ENCODE data around the gene GPR15LG.
"Not testable (repeated sequence)": the region's sequence is repeated elsewhere in the genome, so short reads cannot be mapped to it uniquely, and the experiment has no call there.

GPR15LG gene

DNA sequence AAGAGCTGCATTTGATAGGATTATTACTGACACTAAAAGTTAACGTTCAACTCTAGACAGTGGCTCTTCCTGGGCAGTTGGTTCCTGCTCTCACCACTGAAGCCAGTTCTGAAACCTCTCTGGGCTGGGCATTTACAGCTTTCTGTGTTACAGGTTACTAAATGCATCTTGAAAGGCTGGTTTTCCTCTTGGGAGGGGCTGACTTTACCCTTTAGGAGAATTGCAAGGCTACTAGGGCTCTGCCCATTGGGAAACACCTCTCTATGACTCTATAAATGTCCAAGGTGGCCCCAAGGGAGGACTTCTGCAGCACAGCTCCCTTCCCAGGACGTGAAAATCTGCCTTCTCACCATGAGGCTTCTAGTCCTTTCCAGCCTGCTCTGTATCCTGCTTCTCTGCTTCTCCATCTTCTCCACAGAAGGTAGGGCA is at the start of gene GPR15LG:
Gene GPR15LG (plus strand): TSS at position 301 of the 429 bp plus-strand sequence. CDS start 51 bp downstream, at position 352.
- no peak for DNase-seq
- in situ Hi-C loops (cut with MboI; ENCODE audit: low pct_unique_long_range_greater_than_20kb, low sequenced_read_pairs), result no loop called here

DNA sequence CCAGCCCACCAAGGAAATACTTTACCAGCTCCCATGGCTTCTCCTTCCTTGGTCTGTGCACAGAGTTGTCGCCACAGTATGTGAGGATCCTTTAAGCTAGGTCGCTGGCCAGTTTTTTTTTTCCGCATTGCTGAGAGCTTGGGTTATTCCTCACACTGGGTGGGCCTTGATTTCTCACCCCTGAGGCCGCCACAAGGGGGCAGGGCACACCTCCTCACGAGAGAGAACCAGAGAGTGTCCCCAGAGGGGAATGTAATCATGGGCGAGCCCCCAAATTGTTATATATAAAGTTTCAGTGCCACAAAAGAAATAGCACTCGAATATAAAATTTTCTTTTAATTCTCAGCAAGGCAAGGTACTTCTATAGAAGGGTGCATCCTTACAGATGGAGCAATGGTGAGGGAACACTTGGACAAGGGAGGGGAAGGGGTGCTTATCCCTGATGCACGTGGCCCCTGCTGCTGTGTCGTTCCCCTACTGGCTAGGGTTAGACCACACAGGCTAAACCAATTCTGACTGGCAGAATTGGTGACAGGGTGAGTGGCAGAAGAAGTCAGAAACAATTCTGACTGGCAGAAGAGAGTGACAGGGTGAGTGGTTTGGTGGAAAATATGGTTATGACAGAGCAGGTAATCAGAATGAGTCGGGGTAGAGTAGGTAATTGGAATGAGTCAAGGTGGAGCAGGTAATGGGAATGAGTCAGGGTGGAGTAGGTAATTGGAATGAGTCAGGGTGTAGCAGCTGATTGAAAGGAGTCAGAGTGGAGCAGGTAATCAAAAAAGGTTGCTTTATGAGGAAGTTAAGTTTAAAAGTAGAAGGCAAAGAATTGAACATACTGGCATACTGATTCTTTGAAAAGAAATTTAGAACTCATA is 47.5 kb upstream of the GPR15LG start:
- in situ Hi-C loops (cut with MboI; ENCODE audit: low pct_unique_long_range_greater_than_20kb, low sequenced_read_pairs); DNase-seq: not testable (repeated sequence)

DNA sequence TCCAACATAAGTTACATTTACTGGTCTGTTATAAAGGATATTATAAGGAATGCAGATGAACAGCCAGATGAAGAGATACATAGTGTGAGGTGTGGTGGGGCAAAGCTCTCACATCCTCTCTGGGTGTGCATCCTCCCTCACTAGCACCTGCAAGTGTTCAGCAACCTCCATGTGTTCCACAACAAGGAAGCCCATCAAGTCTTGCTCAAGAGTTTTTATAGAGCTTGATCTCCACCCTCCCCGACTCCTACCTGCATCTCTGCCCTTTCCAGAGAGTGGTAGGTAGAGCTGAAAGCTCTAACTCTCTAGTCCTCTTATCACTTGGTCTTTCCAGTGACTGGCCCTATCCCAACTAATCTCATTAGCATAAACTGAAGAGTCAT is 46.8 kb upstream of the GPR15LG start:
- in situ Hi-C loops (cut with MboI; ENCODE audit: low pct_unique_long_range_greater_than_20kb, low sequenced_read_pairs), result no loop called here
- DNase-seq, result no peak

DNA sequence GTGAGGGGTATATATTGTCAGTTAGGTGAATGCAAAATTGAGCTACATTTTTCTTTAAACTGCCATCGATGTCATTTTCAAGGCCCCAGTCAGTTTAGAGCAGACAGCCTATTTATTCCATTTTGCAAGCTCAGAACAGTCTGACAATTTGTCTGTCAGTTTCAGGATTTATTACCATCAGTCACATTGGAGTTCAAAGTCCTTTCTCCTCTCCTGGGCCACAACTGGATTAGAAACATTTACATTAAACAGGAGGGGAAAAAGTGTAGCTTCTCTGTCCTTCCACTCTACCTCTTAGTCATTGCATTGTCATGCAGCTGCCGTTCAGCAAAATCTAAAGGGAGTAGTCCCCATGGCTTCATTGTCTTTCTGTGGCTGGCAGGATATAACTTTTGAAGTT is 37.8 kb upstream of the GPR15LG start:
- in situ Hi-C loops (cut with MboI; ENCODE audit: low pct_unique_long_range_greater_than_20kb, low sequenced_read_pairs), result no loop called here
- no peak for DNase-seq

DNA sequence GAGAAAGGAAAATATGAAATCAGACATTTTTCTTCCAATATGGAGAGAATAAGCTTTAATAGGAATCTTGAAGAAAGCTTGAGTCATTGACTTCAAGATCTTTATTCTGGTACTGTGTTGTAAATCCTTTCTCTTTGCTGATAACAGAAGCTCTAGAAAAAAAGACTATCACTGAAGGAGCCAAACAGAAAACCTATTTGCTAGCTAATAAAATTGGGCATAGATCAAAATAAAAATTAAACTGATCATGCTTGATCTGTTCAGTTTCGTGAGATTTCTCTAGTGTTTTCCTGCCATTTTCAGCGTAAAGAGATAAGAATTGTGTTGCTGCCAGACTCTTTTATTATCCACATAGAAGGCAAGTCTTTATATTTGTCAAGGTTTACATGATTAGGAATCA is 35.8 kb upstream of the GPR15LG start:
- in situ Hi-C loops (cut with MboI; ENCODE audit: low pct_unique_long_range_greater_than_20kb, low sequenced_read_pairs), result no loop called here
- no peak for DNase-seq

DNA sequence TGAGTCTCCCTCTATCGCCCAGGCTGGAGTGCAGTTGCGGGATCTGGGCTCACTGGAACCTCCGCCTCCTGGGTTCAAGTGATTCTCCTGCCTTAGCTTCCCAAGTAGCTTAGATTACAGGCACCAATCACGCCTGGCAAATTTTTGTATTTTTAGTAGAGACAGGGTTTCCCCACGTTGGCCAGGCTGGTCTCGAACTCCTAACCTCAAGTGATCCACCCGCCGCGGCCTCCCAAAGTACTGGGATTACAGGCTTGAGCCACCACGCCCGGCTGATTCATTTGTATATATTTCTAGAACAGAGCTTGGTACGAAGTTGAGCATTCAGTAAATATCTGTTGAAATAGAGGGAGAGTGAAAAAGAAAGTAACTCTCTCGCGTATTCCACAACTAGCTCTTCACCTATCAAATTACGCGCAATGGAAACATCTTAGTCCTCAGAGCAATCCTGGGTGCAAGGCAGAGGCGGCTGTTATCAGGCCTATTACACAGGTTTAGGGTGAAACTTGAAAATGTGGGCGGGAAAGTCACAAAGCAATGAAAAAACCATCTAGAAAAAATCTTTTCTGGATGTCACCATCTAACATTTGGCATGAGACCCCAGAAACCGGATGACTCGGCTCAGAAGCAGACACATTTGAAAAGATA is 35.0 kb upstream of the GPR15LG start:
- peak; percentile 9 for DNase-seq
- in situ Hi-C loops (cut with MboI; ENCODE audit: low pct_unique_long_range_greater_than_20kb, low sequenced_read_pairs), result no loop called here

DNA sequence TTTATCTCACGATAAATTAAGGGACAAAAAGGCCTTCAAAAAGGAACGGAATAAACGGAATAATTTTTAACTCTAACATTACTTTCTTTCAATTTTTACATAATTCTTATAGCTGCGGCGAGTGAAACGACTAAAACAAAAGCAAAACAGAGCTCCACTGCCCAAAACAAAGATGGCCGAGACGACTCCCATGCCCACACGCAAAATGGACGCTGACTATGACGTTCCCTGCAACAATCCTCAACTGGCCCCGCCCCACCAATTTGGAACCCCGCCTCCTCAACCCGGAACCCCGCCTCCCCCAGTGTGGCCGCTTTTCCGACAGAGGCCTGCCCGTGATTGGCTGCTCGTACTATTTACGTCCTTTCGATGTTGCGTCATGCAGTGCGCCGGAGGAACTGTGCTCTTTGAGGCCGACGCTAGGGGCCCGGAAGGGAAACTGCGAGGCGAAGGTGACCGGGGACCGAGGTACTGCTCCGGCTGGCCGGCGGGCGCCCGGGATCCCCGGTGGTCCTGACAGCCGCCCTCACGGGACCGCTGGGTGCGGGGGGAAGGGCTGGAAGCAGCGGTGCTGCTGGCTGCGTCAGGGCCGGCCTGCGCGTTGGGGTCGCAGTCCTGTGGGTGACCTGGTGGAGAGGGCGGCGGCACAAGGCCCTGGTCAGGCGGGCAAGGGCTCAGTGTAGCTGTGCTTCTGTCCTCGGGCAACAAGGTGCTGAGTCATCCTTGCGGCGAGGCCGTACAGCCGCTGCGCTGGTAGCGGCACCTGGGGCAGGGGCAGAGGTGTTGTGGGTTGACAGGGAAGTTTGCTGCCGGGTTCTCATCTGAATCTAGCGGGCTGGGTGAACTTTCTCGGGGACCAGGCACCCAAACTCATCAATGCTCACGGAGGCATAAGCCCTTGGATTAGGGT is 34.2 kb upstream of the GPR15LG start, which contains the start of gene GHITM:
Gene GHITM (plus strand): TSS at position 384 of the 910 bp plus-strand sequence. CDS start 1,992 bp downstream, outside the sequence.
- peak; percentile 97 for DNase-seq
- in situ Hi-C loops (cut with MboI; ENCODE audit: low pct_unique_long_range_greater_than_20kb, low sequenced_read_pairs), result no loop called here

DNA sequence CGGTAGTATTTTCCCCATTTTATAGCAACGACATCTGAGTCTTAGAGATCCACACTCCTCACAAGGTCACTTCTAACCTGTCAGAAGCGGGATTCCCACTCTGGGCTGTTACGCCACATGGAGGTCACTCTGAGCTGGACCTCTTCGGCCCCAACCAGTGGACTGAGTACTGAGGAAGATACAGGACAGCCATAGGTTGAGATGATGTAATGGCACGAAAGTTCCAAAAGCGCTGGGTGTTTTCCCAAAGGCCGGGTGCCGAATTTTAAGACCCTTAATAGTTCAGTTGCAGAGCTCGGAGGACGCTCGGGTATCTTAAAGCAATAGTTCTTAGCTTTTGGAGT is 33.6 kb upstream of the GPR15LG start:
- no peak for DNase-seq
- in situ Hi-C loops (cut with MboI; ENCODE audit: low pct_unique_long_range_greater_than_20kb, low sequenced_read_pairs), result no loop called here

DNA sequence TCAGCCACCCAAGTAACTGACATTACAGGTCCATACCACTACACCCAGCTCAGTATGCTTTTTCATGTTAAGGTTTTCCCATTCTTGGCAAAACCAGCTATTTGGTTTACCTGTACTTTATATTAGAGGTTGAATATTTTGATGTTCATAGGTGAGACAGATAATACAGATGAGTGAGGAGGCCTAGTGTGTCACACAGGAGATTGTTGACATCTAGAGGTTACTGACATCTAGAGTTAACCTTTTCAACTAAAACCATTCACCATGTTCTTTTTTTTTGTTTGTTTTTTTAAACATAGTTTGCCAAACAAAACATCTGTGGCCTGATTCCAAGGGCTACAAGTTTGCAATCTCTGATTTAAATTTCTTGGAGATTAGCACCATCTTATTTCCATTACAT is 26.3 kb upstream of the GPR15LG start:
- in situ Hi-C loops (cut with MboI; ENCODE audit: low pct_unique_long_range_greater_than_20kb, low sequenced_read_pairs), result no loop called here
- DNase-seq, result no peak

DNA sequence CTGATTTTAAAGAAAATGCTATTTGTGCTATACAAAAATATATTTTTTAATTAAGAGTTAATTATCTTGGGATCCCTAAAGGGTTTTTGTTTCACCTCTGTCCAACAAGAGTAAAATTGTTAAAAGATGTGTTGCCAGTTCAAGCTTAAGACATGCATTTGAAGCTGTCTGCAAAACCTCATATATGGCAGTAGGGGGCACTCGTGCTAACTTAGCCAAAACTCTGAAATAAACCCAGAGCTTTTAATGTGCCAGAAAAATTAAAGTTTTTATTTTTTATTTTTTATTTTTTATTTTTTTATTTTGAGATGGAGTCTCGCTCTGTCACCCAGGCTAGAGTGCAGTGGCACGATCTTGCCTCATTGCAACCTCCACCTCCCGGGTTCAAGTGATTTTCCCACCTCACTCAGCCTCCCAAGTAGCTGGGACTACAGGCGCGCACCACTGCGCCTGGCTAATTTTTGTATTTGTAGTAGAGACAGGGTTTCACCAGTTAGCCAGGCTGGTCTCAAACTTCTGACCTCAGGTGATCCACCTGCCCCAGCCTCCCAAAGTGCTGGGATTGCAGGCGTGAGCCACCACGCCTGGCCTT is 25.5 kb upstream of the GPR15LG start:
- in situ Hi-C loops (cut with MboI; ENCODE audit: low pct_unique_long_range_greater_than_20kb, low sequenced_read_pairs), result not testable (repeated sequence)
- peak; percentile 53 for DNase-seq

DNA sequence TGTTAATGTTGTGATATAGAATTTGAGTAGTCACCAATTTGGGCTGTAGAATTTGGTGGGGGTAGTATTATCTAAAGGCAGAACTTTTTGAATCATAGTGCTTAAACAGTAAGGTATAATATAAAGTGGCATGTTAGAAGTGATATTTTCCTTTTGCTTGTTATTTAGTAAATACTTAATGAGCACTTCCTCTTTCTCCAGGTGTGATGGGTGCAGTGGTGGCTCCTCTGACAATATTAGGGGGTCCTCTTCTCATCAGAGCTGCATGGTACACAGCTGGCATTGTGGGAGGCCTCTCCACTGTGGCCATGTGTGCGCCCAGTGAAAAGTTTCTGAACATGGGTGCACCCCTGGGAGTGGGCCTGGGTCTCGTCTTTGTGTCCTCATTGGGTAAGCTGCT is 23.7 kb upstream of the GPR15LG start:
- in situ Hi-C loops (cut with MboI; ENCODE audit: low pct_unique_long_range_greater_than_20kb, low sequenced_read_pairs), result no loop called here
- no peak for DNase-seq

DNA sequence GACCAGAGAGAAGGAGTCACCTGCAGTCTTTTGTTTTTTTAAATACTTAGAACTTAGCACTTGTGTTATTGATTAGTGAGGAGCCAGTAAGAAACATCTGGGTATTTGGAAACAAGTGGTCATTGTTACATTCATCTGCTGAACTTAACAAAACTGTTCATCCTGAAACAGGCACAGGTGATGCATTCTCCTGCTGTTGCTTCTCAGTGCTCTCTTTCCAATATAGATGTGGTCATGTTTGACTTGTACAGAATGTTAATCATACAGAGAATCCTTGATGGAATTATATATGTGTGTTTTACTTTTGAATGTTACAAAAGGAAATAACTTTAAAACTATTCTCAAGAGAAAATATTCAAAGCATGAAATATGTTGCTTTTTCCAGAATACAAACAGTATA is 20.8 kb upstream of the GPR15LG start:
- DNase-seq, result no peak
- in situ Hi-C loops (cut with MboI; ENCODE audit: low pct_unique_long_range_greater_than_20kb, low sequenced_read_pairs), result no loop called here

DNA sequence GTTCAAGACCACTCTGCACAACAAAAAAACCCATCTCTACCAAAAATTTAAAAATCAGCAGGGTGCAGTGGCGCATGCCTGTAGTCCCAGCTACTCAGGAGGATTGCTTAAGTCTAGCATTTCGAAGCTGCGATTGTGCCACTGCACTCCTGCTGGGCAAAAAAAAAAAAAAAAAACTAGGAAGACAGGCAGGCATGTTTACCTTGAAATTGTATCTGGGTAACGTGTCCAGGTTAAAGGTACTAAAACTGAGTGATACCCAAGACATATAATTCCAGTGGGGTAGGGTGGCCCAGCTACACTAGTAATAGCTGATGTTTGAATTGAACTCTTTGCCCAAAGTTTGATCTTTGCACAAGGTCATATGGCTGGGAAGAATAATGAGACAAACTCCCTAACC is 18.1 kb upstream of the GPR15LG start:
- no peak for DNase-seq
- in situ Hi-C loops (cut with MboI; ENCODE audit: low pct_unique_long_range_greater_than_20kb, low sequenced_read_pairs), result no loop called here

DNA sequence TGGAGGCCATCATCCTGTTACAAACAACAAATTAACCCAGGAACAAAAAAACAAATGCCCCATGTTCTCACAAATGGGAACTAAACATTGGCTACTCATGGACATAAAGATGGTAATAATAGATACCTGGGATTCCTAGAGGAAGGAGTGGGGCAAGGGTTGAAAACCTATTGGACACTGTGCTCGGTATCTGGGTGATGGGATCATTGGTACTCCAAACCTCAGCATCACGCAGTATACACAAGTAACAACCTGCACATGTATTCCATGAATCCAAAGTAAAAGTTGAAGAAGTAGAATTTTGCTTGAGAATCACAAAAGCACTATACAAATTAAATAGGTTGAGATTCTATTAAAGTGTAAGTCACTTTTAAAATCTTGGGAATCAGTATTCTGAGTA is 17.6 kb upstream of the GPR15LG start:
- in situ Hi-C loops (cut with MboI; ENCODE audit: low pct_unique_long_range_greater_than_20kb, low sequenced_read_pairs), result no loop called here
- no peak for DNase-seq

DNA sequence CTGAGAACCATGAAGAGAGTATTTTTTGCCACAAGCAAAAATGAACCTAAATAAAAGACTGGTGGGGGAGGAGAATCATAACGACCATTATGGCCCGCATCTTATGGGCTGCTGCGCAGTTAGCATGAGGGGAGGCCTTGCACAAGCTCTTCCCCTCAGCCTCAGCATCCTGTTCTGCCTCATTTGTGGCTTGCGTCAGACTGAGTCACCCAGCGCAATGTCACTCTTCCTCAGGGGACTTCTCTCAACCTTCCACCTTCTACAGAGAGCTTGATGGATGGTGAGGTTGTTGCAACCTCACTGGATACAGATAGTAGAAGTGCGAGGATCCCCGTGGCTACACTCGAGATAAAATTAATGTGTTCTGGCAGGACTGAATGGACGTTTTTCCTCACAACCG is 16.8 kb upstream of the GPR15LG start:
- in situ Hi-C loops (cut with MboI; ENCODE audit: low pct_unique_long_range_greater_than_20kb, low sequenced_read_pairs), result no loop called here
- peak; percentile 59 for DNase-seq

DNA sequence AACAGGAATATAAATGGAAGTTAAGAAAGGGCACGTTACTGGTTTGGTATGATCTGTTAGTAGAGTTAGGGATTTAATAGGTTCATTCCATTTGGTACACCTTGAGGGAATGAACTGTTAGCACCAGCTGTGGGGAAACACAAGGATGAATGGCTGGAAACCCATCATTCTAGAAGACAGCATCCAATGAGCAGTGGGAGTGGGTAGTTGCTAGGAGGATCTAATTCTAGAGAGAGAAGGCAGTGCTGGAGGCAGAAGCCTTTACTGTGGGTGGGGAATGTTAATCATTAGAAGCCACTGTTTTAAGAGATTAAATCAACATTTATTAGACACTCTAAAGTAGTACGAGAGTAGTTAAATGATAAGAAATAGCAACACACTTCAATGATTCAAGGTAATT is 15.5 kb upstream of the GPR15LG start:
- no peak for DNase-seq
- in situ Hi-C loops (cut with MboI; ENCODE audit: low pct_unique_long_range_greater_than_20kb, low sequenced_read_pairs), result no loop called here

DNA sequence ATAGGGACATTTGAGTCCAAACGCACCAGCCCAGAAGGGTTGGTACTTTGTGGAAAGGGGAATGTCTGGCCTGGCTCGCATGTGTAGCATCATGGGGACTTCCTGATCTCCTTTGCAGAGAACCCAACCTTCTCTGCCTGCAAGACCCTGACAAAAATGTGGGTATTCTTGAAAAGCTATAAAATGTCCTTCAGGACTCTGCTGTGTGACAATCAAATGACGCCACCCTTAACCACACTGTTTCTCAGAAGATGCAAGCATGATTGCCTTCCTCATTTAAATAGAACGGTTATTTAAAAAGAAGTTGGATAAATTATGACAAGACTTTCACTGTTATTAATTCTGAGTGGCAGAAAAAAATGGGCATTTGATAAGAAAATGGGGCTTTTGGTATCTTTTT is 15.1 kb upstream of the GPR15LG start:
- in situ Hi-C loops (cut with MboI; ENCODE audit: low pct_unique_long_range_greater_than_20kb, low sequenced_read_pairs), result no loop called here
- no peak for DNase-seq

DNA sequence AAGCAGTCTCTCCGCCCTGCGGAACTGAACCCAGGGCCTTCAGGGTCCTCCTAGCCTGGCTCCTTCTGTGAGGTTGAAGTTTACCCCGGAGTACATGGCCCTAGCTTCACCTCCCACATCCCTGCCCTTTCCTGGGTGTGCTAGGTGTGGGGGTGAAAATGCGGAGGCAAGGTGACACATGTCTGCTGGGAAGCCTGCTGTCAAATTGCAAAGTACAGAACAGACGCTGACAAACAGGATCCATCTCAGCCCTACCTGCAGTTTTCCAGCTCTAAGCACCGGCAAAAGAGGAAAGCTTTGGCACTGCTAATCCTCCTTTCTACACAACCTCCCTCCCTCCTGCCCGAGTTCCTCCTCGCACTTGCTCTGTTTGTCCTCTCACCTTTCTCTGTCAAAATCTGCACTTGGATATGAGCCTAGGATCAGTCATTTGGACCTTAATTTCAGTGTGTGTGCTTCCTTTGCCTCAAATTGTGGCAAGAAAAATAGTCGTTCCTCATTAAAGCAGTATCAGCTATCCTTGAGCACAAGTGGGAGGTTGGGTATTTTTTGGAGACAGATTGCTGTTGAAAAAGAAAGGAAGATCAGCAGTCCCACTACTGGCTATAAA is 14.4 kb upstream of the GPR15LG start:
- DNase-seq, result no peak
- in situ Hi-C loops (cut with MboI; ENCODE audit: low pct_unique_long_range_greater_than_20kb, low sequenced_read_pairs), result no loop called here

Measured in KBM-7 (cell line).